Measurements from ENCODE around the gene FILIP1.

DNA sequence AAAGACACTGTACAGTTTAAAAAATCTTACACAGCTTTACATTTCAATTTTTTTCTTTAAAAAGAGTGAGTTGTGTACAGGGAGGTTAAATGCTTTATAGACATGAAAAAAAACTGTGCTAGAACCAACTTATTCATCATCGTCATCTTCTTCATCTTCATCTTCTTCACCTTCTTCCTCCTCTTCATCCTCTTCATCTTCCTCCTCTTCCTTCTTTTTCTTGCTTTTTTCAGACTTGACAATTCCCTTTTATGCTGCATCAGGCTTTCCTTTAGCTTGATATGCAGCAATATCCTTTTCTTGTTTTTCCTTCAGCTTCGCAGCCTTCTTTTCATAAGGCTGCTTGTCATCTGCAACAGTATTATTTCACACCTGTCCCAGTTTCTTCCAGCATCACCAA, 174.7 kb downstream of the FILIP1 start:
- TF ChIP-seq, protein P1, sequence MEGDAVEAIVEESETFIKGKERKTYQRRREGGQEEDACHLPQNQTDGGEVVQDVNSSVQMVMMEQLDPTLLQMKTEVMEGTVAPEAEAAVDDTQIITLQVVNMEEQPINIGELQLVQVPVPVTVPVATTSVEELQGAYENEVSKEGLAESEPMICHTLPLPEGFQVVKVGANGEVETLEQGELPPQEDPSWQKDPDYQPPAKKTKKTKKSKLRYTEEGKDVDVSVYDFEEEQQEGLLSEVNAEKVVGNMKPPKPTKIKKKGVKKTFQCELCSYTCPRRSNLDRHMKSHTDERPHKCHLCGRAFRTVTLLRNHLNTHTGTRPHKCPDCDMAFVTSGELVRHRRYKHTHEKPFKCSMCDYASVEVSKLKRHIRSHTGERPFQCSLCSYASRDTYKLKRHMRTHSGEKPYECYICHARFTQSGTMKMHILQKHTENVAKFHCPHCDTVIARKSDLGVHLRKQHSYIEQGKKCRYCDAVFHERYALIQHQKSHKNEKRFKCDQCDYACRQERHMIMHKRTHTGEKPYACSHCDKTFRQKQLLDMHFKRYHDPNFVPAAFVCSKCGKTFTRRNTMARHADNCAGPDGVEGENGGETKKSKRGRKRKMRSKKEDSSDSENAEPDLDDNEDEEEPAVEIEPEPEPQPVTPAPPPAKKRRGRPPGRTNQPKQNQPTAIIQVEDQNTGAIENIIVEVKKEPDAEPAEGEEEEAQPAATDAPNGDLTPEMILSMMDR (conservative IDR thresholded peaks at IDR 0.05; ENCODE audit: low read depth, low read length) = no peak
- TF ChIP-seq EZH2phosphoT487 (IDR thresholded peaks at IDR 0.05; ENCODE audit: borderline replicate concordance, low read length) (no peak), EZH2 (IDR thresholded peaks at IDR 0.05; ENCODE audit: low read length, unreplicated experiment) (no peak)
